Stimulated activated CD4-positive, alpha-beta T cell treated with anti-CD3 and anti-CD28 coated beads, Interleukin-2, amount 100 ng/mL, for 24 hours (primary cell): Measurements from ENCODE around the gene RAB27B.
"Not testable (repeated sequence)": the region's sequence is repeated elsewhere in the genome, so short reads cannot be mapped to it uniquely, and the experiment has no call there.

ENCODE experiments used
- DNase-seq, 2 donors: peaks; one replicate each; pipeline ENCODE4 v3.0.0-alpha.2; 2020

RAB27B gene

DNA sequence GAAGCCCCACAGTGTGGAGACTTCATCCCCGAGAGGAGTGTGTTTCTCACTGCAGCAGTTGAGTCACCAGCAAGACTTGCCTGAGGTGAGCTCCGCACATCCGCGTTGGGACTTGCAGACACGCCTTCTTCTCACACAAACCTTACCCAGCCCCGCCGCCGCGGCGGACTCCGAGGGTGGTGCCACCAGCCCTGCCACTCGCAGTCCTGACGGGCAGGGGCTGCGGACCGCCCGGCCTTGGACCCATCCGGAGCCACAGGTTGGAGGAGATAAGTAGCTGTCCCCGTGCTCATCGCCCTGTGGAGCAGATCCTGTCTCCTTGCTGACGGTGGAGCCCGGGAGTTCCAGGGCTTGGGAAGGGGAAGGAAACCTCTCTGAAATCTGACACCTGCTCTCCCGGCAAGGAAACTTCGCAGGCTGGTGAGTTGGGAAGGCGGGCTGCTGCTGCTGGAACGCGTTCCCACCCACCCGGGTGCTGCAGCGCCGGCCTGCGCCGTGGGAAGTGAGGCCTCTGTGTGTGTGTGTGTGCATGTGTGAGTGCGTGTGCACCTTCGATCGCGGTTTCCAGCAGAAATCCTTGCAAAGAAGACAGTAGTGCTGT is at the start of gene RAB27B:
Gene RAB27B (plus strand): TSS at position 197 of the 601 bp plus-strand sequence. CDS start 49,109 bp downstream, outside the sequence.
- DNase-seq, result peak; percentile 70 to 75

GRCh38 chr18:54780285-54780861 is 47.9 kb upstream of the RAB27B start:
- DNase-seq, result no peak

DNA sequence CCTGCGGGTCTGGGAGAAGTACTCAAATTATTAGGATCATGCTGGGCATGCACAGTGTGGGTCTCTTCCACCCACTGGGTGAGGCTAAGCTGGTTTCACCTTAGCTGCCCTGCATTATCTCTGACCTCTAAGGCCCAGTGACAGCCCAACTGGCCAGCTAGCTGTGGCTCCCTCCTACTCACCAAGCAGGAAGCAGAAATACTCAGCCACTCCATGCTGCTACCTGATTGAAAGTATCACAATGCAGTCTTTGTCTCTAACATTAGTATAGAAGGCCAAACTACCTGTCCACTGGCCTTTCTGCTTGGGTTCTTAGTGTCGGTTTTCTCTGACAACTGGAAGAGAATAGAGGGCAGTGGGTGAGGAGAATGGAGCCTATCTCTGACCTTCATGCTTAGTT is 47.3 kb upstream of the RAB27B start:
- DNase-seq, result no peak

GRCh38 chr18:54783139-54783538 is 45.1 kb upstream of the RAB27B start:
- DNase-seq, result no peak

DNA sequence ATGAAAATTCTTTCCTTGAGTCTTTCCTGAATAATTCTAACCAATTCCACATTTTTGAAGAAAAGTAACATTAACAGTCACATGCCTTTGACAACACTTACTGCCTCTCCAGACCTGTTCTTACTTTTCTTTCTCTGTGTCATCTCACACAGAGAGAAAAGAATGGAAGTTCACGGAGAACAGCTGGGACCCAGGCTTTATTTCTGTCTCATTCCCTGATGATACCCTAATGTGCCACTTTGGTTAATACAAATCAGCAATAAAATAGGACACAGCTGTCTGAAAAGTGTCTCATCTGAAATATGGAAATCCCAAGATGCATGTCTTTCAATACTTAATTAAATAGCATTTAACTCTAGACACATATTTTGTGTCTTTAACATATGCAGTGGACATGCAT is 42.1 kb upstream of the RAB27B start:
- no peak for DNase-seq

DNA sequence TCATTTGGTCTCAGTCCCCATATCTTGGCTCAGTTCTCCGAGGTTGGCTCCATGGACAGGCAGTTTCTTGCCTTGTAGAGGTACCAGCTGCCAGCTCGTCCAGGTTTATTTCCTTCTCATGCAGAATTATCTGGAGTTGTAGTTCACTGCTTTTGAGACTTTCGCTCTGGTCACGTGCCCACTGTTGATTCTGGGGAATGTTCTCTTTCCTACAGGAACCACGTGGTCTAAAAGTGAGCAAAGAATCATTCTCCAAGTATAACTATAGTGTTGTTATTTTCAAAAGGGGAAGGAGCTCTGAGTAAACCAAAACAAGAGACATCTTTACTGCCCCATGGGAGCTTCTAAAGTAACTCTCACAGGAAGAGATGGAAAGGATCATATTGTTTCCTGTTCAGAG is 41.2 kb upstream of the RAB27B start:
- no peak for DNase-seq

DNA sequence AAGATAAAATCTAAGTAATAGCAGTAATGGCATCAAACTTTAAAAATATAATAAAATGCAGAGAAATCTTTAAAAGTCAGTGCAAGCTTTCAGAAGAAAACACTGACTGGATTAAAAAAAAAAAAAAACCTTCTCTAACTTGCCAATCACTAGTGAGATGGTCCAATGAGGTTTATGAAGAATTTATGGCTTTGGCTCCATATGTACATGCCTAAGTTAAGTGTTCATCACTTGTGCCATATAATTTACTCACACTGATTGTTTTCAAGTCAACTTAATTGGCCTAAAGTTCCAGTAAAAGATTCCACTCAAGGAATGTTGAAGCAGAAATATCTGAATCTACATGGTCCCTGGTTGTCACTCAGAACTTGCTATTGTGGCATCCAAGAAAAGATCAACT is 40.7 kb upstream of the RAB27B start:
- no peak for DNase-seq

GRCh38 chr18:54790109-54790508 is 38.2 kb upstream of the RAB27B start:
- no peak for DNase-seq

DNA sequence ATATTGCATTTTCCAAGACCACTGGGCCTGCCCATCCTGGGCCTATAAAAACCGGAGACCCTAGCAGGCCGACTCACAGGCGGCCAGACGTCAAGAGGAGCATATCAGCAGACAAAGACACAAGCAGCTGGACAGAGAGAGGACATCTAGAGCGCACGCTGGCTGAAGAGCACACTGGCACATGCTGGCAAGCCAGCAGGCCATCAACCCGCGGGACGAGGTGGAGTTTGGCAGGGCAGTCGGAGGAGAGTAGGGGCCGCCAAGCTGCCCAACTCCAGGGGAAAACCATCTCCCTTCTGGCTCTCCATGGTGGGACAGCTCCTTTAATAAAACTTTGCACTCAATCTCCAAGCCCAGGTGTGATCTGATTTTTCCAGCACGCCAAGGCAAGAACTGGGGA is 36.6 kb upstream of the RAB27B start:
- DNase-seq, result no peak

- no peak for DNase-seq
Measured at GRCh38 chr18:54792079-54792478, 36.2 kb upstream of the RAB27B start.

DNA sequence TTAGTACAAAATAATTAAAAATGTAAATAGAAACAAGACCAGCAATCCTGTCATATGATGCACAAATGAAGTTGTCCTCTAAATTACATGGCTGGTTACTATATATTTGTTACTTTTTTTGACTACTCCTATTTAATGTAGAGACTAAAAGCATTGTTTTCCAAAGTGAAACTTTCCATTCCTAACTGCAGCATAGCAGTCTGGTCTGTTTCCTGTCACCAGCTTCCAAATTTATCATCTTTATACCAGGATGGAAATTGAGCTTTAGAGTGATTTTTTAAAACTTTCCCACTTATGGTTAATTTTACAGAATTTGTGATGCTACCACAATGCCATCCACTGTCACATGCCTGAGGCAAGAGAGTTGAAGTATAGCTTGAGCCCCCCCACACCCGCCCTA is 33.5 kb upstream of the RAB27B start:
- DNase-seq, result no peak

- no peak for DNase-seq
Measured at GRCh38 chr18:54798186-54798585, 30.1 kb upstream of the RAB27B start.

- no peak for DNase-seq
Measured at GRCh38 chr18:54801374-54801773, 26.9 kb upstream of the RAB27B start.

DNA sequence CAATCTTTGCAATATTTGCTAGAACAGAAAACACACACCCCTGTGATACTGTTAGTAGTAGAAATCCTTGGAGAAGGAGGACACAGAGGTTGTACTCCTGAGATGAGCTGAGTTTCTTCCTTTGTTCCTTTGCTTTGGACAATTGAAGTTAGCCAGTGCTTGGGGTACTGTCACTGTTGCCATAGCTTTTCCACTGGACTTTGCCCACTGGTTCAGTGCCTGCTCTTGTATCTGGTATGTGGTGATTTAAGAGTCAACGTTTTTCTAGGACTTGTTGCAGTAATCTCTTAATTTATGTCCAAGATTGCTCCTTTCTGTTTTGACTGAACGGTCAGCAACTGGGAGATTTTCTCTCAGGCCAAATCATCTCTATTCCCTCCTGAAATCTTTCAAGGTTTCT is 26.1 kb upstream of the RAB27B start:
- no peak for DNase-seq

DNA sequence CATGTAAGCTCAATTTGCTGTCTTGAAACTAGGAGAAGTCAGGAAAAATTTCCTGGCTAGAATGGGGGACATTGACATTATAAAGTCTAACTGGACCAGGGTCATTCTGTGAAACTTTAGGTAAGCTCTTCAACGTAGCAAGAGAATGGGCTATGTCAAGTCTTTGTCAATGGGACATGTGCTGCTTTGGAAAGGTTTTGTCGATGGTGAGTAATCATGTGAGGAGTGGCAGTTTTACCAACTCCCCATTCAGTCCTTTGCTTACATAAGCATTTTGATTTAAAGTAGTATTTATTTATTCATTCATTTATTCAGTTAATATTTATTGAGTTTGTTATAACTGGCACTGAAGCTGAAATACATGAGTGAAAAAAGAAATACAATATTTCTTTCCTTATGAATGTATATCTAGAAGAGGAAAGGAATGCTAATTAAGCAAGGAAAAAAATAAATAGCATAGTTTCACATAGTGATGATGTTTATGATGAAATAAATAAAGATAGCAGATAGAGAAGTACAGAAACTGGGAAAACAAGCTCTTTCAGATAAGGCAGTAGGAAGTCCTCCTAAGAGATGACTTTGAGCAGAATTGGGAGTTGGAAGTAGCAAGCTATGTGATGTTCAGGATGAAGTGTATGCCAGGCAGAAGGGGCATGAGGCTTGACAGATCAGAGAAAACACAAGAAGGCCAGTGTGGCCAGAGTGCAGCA is 25.4 kb upstream of the RAB27B start:
- DNase-seq, result no peak

GRCh38 chr18:54805571-54806334 is 22.5 kb upstream of the RAB27B start:
- no peak for DNase-seq

- DNase-seq, result no peak
Measured at GRCh38 chr18:54806526-54806925, 21.8 kb upstream of the RAB27B start.

- DNase-seq, result no peak
Measured at GRCh38 chr18:54807303-54807702, 21.0 kb upstream of the RAB27B start.

DNA sequence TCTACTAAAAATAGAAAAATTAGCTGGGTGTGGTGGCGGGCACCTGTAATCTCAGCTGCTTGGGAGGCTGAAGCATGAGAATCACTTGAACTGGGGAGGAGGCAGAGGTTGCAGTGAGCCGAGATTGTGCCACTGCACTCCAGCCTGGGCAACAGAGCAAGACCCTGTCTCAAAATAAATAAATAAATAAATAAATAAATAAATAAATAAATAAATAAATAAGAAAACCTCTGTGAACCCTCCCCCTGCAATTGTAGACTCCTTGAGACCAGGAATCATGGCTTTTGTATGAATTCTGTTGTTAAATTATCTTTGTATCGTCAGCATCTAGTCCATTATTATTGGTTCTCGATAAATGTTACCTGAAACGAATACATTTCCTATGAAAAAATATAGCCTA is 17.6 kb upstream of the RAB27B start:
- not testable (repeated sequence) for DNase-seq

- DNase-seq, result no peak
Measured at GRCh38 chr18:54812885-54813284, 15.4 kb upstream of the RAB27B start.

GRCh38 chr18:54813305-54813704 is 15.0 kb upstream of the RAB27B start:
- DNase-seq, result no peak

DNA sequence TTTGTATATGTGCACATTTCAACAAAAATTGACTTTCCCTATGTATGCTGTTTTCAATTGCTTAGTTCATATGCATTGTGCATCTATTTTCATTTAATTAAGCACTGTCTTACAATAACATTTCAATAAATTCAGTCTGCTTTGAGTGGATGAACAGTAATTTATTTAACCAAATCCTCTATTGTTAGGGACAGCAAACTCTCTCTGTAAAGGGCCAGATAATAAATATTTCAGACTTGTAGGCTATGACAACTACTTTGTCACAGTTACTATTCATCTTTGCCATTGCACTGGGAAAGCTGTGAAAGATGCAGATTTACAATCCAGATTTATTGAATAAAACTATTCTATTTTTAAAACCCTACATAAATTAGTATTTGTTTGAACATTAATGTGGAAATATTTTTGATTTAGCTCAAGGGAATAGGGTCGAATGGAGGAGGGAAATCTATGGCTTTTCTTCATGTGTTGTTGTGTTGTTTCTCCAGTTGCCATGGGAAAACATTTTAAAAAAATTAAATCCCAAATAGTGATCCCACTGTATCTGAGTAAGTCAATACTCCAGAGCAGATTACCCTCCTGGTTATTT is 14.2 kb upstream of the RAB27B start:
- DNase-seq, result no peak

- DNase-seq, result no peak
Measured at GRCh38 chr18:54815086-54815485, 13.2 kb upstream of the RAB27B start.
